Keratinocyte (primary cell): Measurements from ENCODE around the gene VASH2. TPM values are rescaled to one million over a fixed set of nuclear protein-coding genes. Genes with fewer than 3 reads are reported as not detected.

Source experiments
- DNase-seq: peaks from one replicate; pipeline ENCODE4 v3.0.0-alpha.2; 2011; ENCODE audit warnings: low read depth, missing footprints, low spot score
- FAIRE-seq: peaks from 2 replicates; lab custom pipeline; 2011; peaks lifted over from hg19 to GRCh38; lab: Jason Lieb, UNC
- H2AFZ ChIP-seq: 2 replicates; pipeline ENCODE4 v1.6.0; 2012; ENCODE audit warnings: low read length, control low read depth, inconsistent platforms; ENCODE audit not compliant: control insufficient read depth
- H3K27ac ChIP-seq: 2 replicates; pipeline ENCODE4 v1.5.1; 2011; ENCODE audit warnings: low read length; ENCODE audit not compliant: control insufficient read depth, insufficient read depth
- H3K27me3 ChIP-seq: 3 replicates; pipeline ENCODE4 v1.6.0; 2011; ENCODE audit warnings: low read length; ENCODE audit not compliant: control insufficient read depth, insufficient read depth; ENCODE audit errors: extremely low read depth
- H3K36me3 ChIP-seq, 2 experiments: 2 replicates in 1 of 2; 3 replicates in 1 of 2; pipeline ENCODE4 v1.5.1; 2011; ENCODE audit warnings: low read length in 2 of 2, mild to moderate bottlenecking in 1 of 2; ENCODE audit not compliant: control insufficient read depth in 2 of 2, insufficient read depth in 2 of 2; ENCODE audit errors: extremely low read depth in 1 of 2
- H3K4me1 ChIP-seq: 3 replicates; pipeline ENCODE4 v1.5.1; 2011; ENCODE audit warnings: low read length; ENCODE audit not compliant: control insufficient read depth, insufficient read depth; ENCODE audit errors: extremely low read depth
- H3K4me2 ChIP-seq: 3 replicates; pipeline ENCODE4 v1.6.0; 2011; ENCODE audit warnings: low read depth, low read length; ENCODE audit not compliant: control insufficient read depth, insufficient read depth; ENCODE audit errors: extremely low read depth
- H3K4me3 ChIP-seq, 3 experiments: fragments of 200-600 bp in 1 of 3; sonication (generic) in 1 of 3; 2 replicates in 2 of 3; 3 replicates in 1 of 3; pipeline ENCODE4 v1.5.1; 2011 to 2016; ENCODE audit warnings: low read length in 3 of 3, mild to moderate bottlenecking in 3 of 3, control low read depth in 2 of 3, inconsistent platforms in 1 of 3, low read depth in 1 of 3, mixed read lengths in 1 of 3, mixed run types in 1 of 3, moderate library complexity in 1 of 3; ENCODE audit not compliant: control insufficient read depth in 2 of 3, insufficient read depth in 2 of 3; ENCODE audit errors: extremely low read depth in 1 of 3
- H3K79me2 ChIP-seq: 2 replicates; pipeline ENCODE4 v1.6.0; 2012; ENCODE audit warnings: low read length; ENCODE audit not compliant: control insufficient read depth, insufficient read depth
- H3K9ac ChIP-seq: 3 replicates; pipeline ENCODE4 v1.6.0; 2011; ENCODE audit warnings: low read length; ENCODE audit not compliant: control insufficient read depth, insufficient read depth; ENCODE audit errors: extremely low read depth
- H3K9me1 ChIP-seq: 3 replicates; pipeline ENCODE4 v1.6.0; 2011; ENCODE audit warnings: low read length; ENCODE audit not compliant: control insufficient read depth, insufficient read depth; ENCODE audit errors: extremely low read depth
- H3K9me3 ChIP-seq: 2 replicates; pipeline ENCODE4 v1.5.1; 2012; ENCODE audit warnings: low read depth, low read length; ENCODE audit not compliant: control insufficient read depth
- H4K20me1 ChIP-seq: 3 replicates; pipeline ENCODE4 v1.6.0; 2011; ENCODE audit warnings: low read length; ENCODE audit not compliant: control insufficient read depth, insufficient read depth; ENCODE audit errors: extremely low read depth
- EZH2 ChIP-seq: IDR thresholded peaks from one replicate; pipeline ENCODE4 v1.6.1; 2012; ENCODE audit warnings: inconsistent platforms, mild to moderate bottlenecking, low read length, moderate library complexity
- dilution Hi-C: fragments of 300-500 bp; cut with MboI; formaldehyde crosslinking; loops from one replicate; pipeline ENCODE4 v1.7.0; 2020; ENCODE audit warnings: low sequenced_read_pairs; ENCODE audit not compliant: extremely low pct_ligation_motif_present
- polyA plus RNA-seq, 5 experiments: library from polyadenylated mRNA; depleted of rRNA in 3 of 5; stranded (reverse) in 3 of 5; stranded (forward) in 1 of 5; unstranded in 1 of 5; fragments of >200 nt; gene quantifications; 1 replicate in 1 of 5; 2 replicates in 3 of 5; 3 replicates in 1 of 5; pipeline versions ENCODE4 v1.2.1 to v1.2.3, GENCODE V29; 2011 to 2012; ENCODE audit warnings: missing spikeins in 2 of 5, low read depth in 1 of 5, low replicate concordance in 1 of 5
- TF ChIP-seq, protein P1 (sequence below), 3 experiments: IDR thresholded peaks in 1 of 3; conservative IDR thresholded peaks in 1 of 3; optimal IDR thresholded peaks in 1 of 3; 2 replicates in 2 of 3; 3 replicates in 1 of 3; pipeline versions ENCODE3 to v1.5.1; 2011; ENCODE audit warnings: low read length in 3 of 3, mild to moderate bottlenecking in 3 of 3, moderate library complexity in 2 of 3, control low read depth in 1 of 3, inconsistent platforms in 1 of 3; ENCODE audit not compliant: insufficient read depth in 2 of 3; ENCODE audit errors: extremely low read depth in 1 of 3

The VASH2 gene
- polyA plus RNA-seq, 1 donor (not counting 4 experiments of a cell fraction or from before 2014, with no cell fraction given): 0.04 TPM

DNA sequence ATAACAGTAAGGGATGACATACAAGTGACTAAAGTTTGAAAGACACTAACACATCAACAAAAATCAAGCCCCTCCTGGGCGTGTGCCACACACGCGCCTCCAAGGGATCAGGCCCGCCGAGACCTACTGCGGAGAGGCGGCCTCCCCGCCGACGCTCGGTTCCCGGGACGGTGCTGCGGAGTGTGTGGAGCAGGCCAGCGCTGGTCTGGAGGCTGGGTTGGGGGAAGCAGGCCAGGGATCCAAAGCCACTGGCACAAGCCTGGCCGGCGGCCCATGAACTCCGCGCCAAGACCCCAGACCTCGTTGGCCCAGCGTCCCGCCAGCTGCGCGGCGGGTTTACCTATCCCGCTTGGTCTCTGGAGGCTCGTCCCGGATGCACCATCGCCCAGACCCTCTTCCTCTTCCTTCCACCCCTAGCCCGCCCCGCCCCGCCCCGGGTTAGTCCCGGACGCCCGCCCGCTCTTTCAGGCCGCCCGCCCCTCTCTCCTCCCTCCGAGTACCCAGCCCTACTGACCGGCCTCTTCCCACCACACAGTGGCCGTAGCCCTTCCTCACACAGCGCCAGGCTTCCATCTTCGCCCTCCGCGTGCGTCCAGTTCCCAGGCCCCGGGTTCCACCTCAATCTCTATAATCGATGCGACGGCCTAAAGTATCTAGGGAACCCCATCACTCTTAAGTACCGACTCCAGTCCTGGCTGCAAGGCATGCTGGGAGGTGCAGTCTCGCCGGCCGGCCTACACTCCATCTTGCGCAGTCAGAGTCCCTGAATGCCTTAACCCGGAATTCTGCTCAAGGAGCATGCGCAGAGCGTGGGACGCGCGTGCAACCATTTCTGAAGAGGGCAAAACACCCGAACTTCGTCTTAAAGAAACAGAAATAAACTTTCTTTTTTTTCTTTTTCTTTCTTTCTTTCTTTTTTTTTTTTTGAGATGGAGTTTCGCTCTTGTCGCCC is 65.0 kb downstream of the VASH2 start, which contains the start of gene ANGEL2:
TSS of gene ANGEL2 (minus strand) at position 769 of the 952 bp plus-strand sequence. CDS start at position 573, 196 bp downstream.
- H3K79me2 ChIP-seq: peaks cover 31% of the 10 kb centered on the region
- no peaks in the 10 kb centered on the region for H3K9me3 ChIP-seq
- peak within 1 kb of the TSS; percentile 68 to 93 (median 84) for H3K4me3 ChIP-seq
- H3K9ac ChIP-seq: peak within 1 kb of the TSS; percentile 87
- no peaks in the 10 kb centered on the region for H3K9me1 ChIP-seq
- peak; percentile 77 for DNase-seq
- peak within 1 kb of the TSS; percentile 99 for H2AFZ ChIP-seq
- H4K20me1 ChIP-seq: no peaks in the 10 kb centered on the region
- FAIRE-seq: peak; percentile 62
- dilution Hi-C loops: no loop called here
- H3K4me2 ChIP-seq: peak within 1 kb of the TSS; percentile 74
- peaks cover 0 to 5% of the 10 kb centered on the region in 2 experiments for H3K36me3 ChIP-seq
- H3K4me1 ChIP-seq: peaks cover 5% of the 10 kb centered on the region
- TF ChIP-seq, protein P1, sequence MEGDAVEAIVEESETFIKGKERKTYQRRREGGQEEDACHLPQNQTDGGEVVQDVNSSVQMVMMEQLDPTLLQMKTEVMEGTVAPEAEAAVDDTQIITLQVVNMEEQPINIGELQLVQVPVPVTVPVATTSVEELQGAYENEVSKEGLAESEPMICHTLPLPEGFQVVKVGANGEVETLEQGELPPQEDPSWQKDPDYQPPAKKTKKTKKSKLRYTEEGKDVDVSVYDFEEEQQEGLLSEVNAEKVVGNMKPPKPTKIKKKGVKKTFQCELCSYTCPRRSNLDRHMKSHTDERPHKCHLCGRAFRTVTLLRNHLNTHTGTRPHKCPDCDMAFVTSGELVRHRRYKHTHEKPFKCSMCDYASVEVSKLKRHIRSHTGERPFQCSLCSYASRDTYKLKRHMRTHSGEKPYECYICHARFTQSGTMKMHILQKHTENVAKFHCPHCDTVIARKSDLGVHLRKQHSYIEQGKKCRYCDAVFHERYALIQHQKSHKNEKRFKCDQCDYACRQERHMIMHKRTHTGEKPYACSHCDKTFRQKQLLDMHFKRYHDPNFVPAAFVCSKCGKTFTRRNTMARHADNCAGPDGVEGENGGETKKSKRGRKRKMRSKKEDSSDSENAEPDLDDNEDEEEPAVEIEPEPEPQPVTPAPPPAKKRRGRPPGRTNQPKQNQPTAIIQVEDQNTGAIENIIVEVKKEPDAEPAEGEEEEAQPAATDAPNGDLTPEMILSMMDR (optimal IDR thresholded peaks at IDR 0.05 in 1 of 3, IDR thresholded peaks at IDR 0.05 in 1 of 3, conservative IDR thresholded peaks at IDR 0.05 in 1 of 3; ENCODE audit: extremely low read depth in 1 of 3, insufficient read depth in 2 of 3, low read length in 3 of 3): no peak
- TF ChIP-seq EZH2: no peak
- H3K27me3 ChIP-seq: no peaks in the 10 kb centered on the region
- peak within 1 kb of the TSS; percentile 77 for H3K27ac ChIP-seq

DNA sequence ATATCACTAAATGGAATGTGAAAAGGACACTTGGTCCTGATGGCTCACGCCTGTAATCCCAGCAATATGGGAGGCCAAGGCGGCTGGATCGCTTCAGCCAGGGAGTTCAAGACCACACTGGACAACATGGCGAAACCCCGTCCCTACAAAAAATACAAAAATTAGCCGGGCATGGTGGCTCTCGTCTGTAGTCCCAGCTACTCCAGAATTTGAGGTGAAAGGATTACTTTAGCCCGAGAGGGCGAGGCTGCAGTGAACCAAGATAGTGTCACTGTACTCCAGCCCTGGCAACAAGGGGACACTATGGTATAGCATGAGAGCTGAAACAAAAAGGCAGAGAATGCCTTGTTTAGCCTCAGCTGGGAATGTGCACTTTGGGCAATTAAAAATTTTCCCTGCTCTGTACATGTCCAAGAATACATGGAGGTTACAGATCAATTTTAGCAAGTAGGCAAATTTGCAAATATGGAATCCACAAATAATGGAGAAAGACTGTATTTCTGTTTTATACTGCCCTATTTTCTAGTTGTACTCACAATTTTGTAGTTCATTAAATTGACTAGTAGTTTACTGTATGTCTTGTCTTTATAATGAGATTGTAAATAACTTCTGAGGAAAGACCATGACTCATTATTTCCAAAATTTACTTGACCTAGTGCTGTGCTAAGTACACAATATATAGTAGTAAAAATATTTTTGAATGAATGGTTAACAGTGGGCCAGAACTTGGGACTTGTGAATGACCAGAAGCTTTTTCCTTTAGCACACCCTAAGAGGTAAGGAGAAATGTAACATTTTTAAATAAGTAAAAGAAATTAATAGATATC is 67.3 kb downstream of the VASH2 start:
- H3K9me1 ChIP-seq: no peaks in the 10 kb centered on the region
- DNase-seq (no peak), FAIRE-seq (no peak)
- no peak overlapping the region for H3K27ac ChIP-seq
- H3K36me3 ChIP-seq: no peaks in the 10 kb centered on the region
- H3K4me1 ChIP-seq: peaks cover 5% of the 10 kb centered on the region
- H2AFZ ChIP-seq: no peak overlapping the region
- H3K4me3 ChIP-seq: no peak overlapping the region
- no peaks in the 10 kb centered on the region for H4K20me1 ChIP-seq
- H3K9ac ChIP-seq: no peak overlapping the region
- no peak overlapping the region for H3K4me2 ChIP-seq
- H3K27me3 ChIP-seq: no peaks in the 10 kb centered on the region
- no peak for TF ChIP-seq EZH2
- TF ChIP-seq, protein P1 (optimal IDR thresholded peaks at IDR 0.05 in 1 of 3, IDR thresholded peaks at IDR 0.05 in 1 of 3, conservative IDR thresholded peaks at IDR 0.05 in 1 of 3; ENCODE audit: extremely low read depth in 1 of 3, insufficient read depth in 2 of 3, low read length in 3 of 3): no peak
- H3K9me3 ChIP-seq: no peaks in the 10 kb centered on the region
- dilution Hi-C loops: no loop called here
- peaks cover 23% of the 10 kb centered on the region for H3K79me2 ChIP-seq
